Astrocyte (in vitro differentiated cells and primary cell): ENCODE data around the gene BCKDHB. TPM values are rescaled to one million over a fixed set of nuclear protein-coding genes. Genes with fewer than 3 reads are reported as not detected.
A peak's percentile ranks its signal among the peaks of the same experiment; 100 is the strongest.

Source experiments
- DNase-seq: peaks from one replicate; pipeline ENCODE4 v3.0.0-alpha.2; 2010; ENCODE audit warnings: low read depth
- FAIRE-seq: peaks from 2 replicates; lab custom pipeline; 2011; peaks lifted over from hg19 to GRCh38; lab: Jason Lieb, UNC
- H2AFZ ChIP-seq: 2 replicates; pipeline ENCODE4 v1.6.0; 2012; ENCODE audit warnings: low read depth, low read length, inconsistent platforms
- H3K27ac ChIP-seq: 2 replicates; pipeline ENCODE4 v1.5.1; 2011; ENCODE audit warnings: low read depth, low read length, inconsistent platforms
- H3K27me3 ChIP-seq: 2 replicates; pipeline ENCODE4 v1.6.0; 2011; ENCODE audit warnings: low read length, inconsistent platforms; ENCODE audit not compliant: insufficient read depth
- H3K36me3 ChIP-seq: 2 replicates; pipeline ENCODE4 v1.5.1; 2011; ENCODE audit warnings: low read length, inconsistent platforms; ENCODE audit not compliant: insufficient read depth
- H3K4me1 ChIP-seq: 2 replicates; pipeline ENCODE4 v1.5.1; 2011; ENCODE audit warnings: low read length, inconsistent platforms; ENCODE audit not compliant: insufficient read depth
- H3K4me2 ChIP-seq: 2 replicates; pipeline ENCODE4 v1.6.0; 2012; ENCODE audit warnings: low read length, inconsistent platforms
- H3K4me3 ChIP-seq: 2 replicates; pipeline ENCODE4 v1.5.1; 2011; ENCODE audit warnings: low read depth, mild to moderate bottlenecking, low read length, inconsistent platforms; ENCODE audit not compliant: insufficient read depth
- H3K79me2 ChIP-seq: 2 replicates; pipeline ENCODE4 v1.6.0; 2012; ENCODE audit warnings: mild to moderate bottlenecking, low read length, inconsistent platforms; ENCODE audit not compliant: insufficient read depth
- H3K9ac ChIP-seq: 2 replicates; pipeline ENCODE4 v1.6.0; 2012; ENCODE audit warnings: mild to moderate bottlenecking, low read length, inconsistent platforms
- H3K9me3 ChIP-seq: 2 replicates; pipeline ENCODE4 v1.5.1; 2012; ENCODE audit warnings: low read depth, mild to moderate bottlenecking, low read length, inconsistent platforms; ENCODE audit not compliant: insufficient read depth
- H4K20me1 ChIP-seq: 2 replicates; pipeline ENCODE4 v1.6.0; 2012; ENCODE audit warnings: low read length, inconsistent platforms; ENCODE audit not compliant: insufficient read depth
- H3K27ac Mint-ChIP-seq: one replicate; pipeline ENCODE4 v1.8.0; 2021; ENCODE audit warnings: mild to moderate bottlenecking, mixed read lengths; ENCODE audit not compliant: unreplicated experiment
- H3K27me3 Mint-ChIP-seq: one replicate; pipeline ENCODE4 v1.8.0; 2021; ENCODE audit warnings: low read depth, mixed read lengths; ENCODE audit not compliant: unreplicated experiment
- H3K36me3 Mint-ChIP-seq: one replicate; pipeline ENCODE4 v1.8.0; 2021; ENCODE audit warnings: low read depth, mixed read lengths; ENCODE audit not compliant: unreplicated experiment
- H3K4me1 Mint-ChIP-seq: one replicate; pipeline ENCODE4 v1.8.0; 2021; ENCODE audit warnings: low read depth, mixed read lengths; ENCODE audit not compliant: unreplicated experiment
- H3K4me3 Mint-ChIP-seq: one replicate; pipeline ENCODE4 v1.8.0; 2021; ENCODE audit warnings: mild to moderate bottlenecking, moderate library complexity, mixed read lengths; ENCODE audit not compliant: unreplicated experiment
- H3K9me3 Mint-ChIP-seq: one replicate; pipeline ENCODE4 v1.8.0; 2021; ENCODE audit warnings: mild to moderate bottlenecking, mixed read lengths; ENCODE audit not compliant: unreplicated experiment
- EZH2 ChIP-seq: IDR thresholded peaks from 2 replicates; pipeline ENCODE4 v1.6.1; 2012; ENCODE audit warnings: mild to moderate bottlenecking, low read length, inconsistent platforms; ENCODE audit not compliant: insufficient read depth
- total RNA-seq: library from RNA; stranded (reverse); gene quantifications from 2 replicates; pipeline ENCODE4 v1.2.1, GENCODE V29; 2021
- TF ChIP-seq, protein P1 (sequence below): IDR thresholded peaks from 2 replicates; pipeline ENCODE4 v1.5.1; 2011; ENCODE audit warnings: low read depth, mild to moderate bottlenecking, inconsistent platforms, low read length, moderate library complexity; ENCODE audit not compliant: insufficient read depth

BCKDHB gene
- total RNA-seq, 1 donor from 2014 or later = 18.4 TPM

- DNase-seq (no peak), FAIRE-seq (no peak)
- H3K27me3 ChIP-seq = no peaks in the 10 kb centered on the region
- Mint-ChIP-seq H3K9me3 (peaks cover 3% of the 10 kb centered on the region), H3K4me1 (peaks cover 23% of the 10 kb centered on the region), H3K27me3 (no peaks in the 10 kb centered on the region), H3K36me3 (peaks cover 2% of the 10 kb centered on the region), H3K4me3 (no peak overlapping the region), H3K27ac (no peak overlapping the region)
- H3K79me2 ChIP-seq = no peaks in the 10 kb centered on the region
- H3K4me1 ChIP-seq = no peaks in the 10 kb centered on the region
- H3K36me3 ChIP-seq = no peaks in the 10 kb centered on the region
- H3K4me3 ChIP-seq = no peak overlapping the region
- H3K4me2 ChIP-seq = no peak overlapping the region
- TF ChIP-seq, protein P1, sequence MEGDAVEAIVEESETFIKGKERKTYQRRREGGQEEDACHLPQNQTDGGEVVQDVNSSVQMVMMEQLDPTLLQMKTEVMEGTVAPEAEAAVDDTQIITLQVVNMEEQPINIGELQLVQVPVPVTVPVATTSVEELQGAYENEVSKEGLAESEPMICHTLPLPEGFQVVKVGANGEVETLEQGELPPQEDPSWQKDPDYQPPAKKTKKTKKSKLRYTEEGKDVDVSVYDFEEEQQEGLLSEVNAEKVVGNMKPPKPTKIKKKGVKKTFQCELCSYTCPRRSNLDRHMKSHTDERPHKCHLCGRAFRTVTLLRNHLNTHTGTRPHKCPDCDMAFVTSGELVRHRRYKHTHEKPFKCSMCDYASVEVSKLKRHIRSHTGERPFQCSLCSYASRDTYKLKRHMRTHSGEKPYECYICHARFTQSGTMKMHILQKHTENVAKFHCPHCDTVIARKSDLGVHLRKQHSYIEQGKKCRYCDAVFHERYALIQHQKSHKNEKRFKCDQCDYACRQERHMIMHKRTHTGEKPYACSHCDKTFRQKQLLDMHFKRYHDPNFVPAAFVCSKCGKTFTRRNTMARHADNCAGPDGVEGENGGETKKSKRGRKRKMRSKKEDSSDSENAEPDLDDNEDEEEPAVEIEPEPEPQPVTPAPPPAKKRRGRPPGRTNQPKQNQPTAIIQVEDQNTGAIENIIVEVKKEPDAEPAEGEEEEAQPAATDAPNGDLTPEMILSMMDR = no peak
- TF ChIP-seq EZH2 = no peak
- H2AFZ ChIP-seq = no peak overlapping the region
- no peak overlapping the region for H3K27ac ChIP-seq
- no peaks in the 10 kb centered on the region for H3K9me3 ChIP-seq
- no peak overlapping the region for H3K9ac ChIP-seq
- H4K20me1 ChIP-seq = no peaks in the 10 kb centered on the region
Observed at GRCh38 chr6:80134065-80134464, 27.6 kb downstream of the BCKDHB start.

- no peaks in the 10 kb centered on the region for H3K27me3 ChIP-seq
- no peaks in the 10 kb centered on the region for H4K20me1 ChIP-seq
- Mint-ChIP-seq H3K36me3 (peaks cover 2% of the 10 kb centered on the region), H3K27ac (no peak overlapping the region), H3K4me1 (peaks cover 5% of the 10 kb centered on the region), H3K4me3 (no peak overlapping the region), H3K9me3 (peaks cover 5% of the 10 kb centered on the region), H3K27me3 (no peaks in the 10 kb centered on the region)
- no peak overlapping the region for H2AFZ ChIP-seq
- no peaks in the 10 kb centered on the region for H3K36me3 ChIP-seq
- FAIRE-seq (no peak), DNase-seq (peak; percentile 58)
- H3K4me1 ChIP-seq = peaks cover 18% of the 10 kb centered on the region
- peak overlapping the region; percentile 12 for H3K27ac ChIP-seq
- no peaks in the 10 kb centered on the region for H3K79me2 ChIP-seq
- H3K9ac ChIP-seq = peak overlapping the region; percentile 13
- TF ChIP-seq EZH2 = no peak
- TF ChIP-seq, protein P1 = no peak
- H3K4me3 ChIP-seq = no peak overlapping the region
- peak overlapping the region; percentile 56 for H3K4me2 ChIP-seq
- H3K9me3 ChIP-seq = no peaks in the 10 kb centered on the region
Observed at GRCh38 chr6:80142586-80142985, 36.1 kb downstream of the BCKDHB start.

DNA sequence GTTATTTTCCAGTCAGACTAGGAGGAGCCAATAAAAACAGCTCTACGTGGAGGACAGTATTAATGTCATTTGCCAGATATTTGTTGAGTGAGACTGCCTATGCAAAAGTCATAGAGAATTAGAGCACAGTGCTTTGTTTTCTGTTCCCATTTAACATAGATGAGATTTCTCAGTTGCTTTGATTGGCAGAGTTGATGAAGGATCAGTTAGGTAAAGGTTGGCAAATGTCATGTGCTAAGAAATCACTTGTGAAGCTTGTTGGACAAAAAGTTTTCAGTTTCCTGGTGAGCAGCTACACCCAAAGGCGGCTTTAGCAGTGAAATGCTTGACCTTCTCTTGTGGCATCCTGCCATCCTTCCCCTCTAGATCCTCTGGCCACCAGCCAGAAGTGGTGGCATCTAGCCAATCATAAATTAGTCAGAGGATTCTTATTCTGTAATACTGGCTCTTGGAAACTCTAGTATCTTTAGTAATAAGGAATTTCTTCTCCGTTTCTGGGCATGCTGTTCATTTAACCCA is 37.0 kb downstream of the BCKDHB start:
- peak; percentile 80 for FAIRE-seq
- Histone ChIP-seq H2AFZ (no peak overlapping the region), H3K9me3 (no peaks in the 10 kb centered on the region), H4K20me1 (no peaks in the 10 kb centered on the region), H3K27ac (peak overlapping the region; percentile 12), H3K4me2 (peak overlapping the region; percentile 56), H3K4me3 (no peak overlapping the region), H3K79me2 (no peaks in the 10 kb centered on the region), H3K36me3 (no peaks in the 10 kb centered on the region), H3K27me3 (no peaks in the 10 kb centered on the region), H3K4me1 (peaks cover 18% of the 10 kb centered on the region), H3K9ac (peak overlapping the region; percentile 13)
- Mint-ChIP-seq H3K4me3 (no peak overlapping the region), H3K27ac (no peak overlapping the region), H3K4me1 (peaks cover 5% of the 10 kb centered on the region), H3K9me3 (peaks cover 2% of the 10 kb centered on the region), H3K27me3 (no peaks in the 10 kb centered on the region), H3K36me3 (peaks cover 2% of the 10 kb centered on the region)
- TF ChIP-seq, protein P1 = no peak
- no peak for TF ChIP-seq EZH2
- peak; percentile 83 for DNase-seq
